Measurements from ENCODE around the gene APEX2.

DNA sequence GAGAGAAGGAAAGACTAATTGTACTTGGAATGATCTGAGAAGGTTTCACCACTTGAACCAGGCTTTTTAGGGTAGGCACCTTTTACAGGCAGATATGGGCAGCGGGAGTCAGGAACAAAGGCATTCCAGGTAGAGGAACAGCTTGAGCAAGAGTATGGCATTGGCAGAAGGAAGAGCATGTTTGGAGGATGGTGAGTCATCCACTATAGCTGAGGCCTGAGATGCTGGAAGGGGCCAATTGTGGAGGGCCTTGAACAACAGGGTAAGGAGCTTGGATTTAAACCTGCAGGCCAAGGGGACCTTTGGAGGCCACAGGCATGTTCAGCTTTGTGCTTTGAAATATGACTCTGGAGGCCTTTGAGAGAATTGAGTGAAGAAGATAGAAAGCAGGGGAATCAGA lies 38.4 kb upstream of the APEX2 start:
- TF ChIP-seq POLR2AphosphoS5 (IDR thresholded peaks at IDR 0.05; ENCODE audit: low read depth, low read length) (no peak), PAX5 (IDR thresholded peaks at IDR 0.05; ENCODE audit: insufficient read depth, low read length, severe bottlenecking) (no peak), POLR2A (IDR thresholded peaks at IDR 0.05; ENCODE audit: low read depth, low read length) (no peak), SPI1 (IDR thresholded peaks at IDR 0.05; ENCODE audit: low read depth, low read length) (no peak)
